AG04449 (cell line): ENCODE results near the gene RCAN2.

ENCODE experiments used
- CTCF ChIA-PET: fragments of 350-600 bp; formaldehyde crosslinking; extraction: SDS; loops from one replicate; lab custom pipeline; 2021; ENCODE audit warnings: antibody characterized with exemption; lab: Yijun Ruan, JAX
- POLR2A ChIA-PET: fragments of 400-600, 350-600 bp; formaldehyde crosslinking; extraction: SDS; loops from one replicate; lab custom pipeline; 2020; ENCODE audit warnings: antibody characterized with exemption, inconsistent platforms; lab: Yijun Ruan, JAX
- DNase-seq: peaks from one replicate; pipeline ENCODE4 v3.0.0-alpha.2; 2010; ENCODE audit warnings: low read depth, low spot score
- H3K4me3 ChIP-seq: 2 replicates; pipeline ENCODE4 v1.5.1; 2011; ENCODE audit warnings: low read depth, mild to moderate bottlenecking, control low read depth, low read length
- CTCF ChIP-seq: IDR thresholded peaks from one replicate; pipeline ENCODE4 v1.5.1; 2011; ENCODE audit warnings: mild to moderate bottlenecking, moderate library complexity, low read length, control low read depth, inconsistent platforms; ENCODE audit not compliant: insufficient read depth; ENCODE audit errors: missing control alignments

Gene RCAN2

GRCh38 chr6:46312654-46313053 lies 178.6 kb downstream of the RCAN2 start:
- no peak for DNase-seq
- H3K4me3 ChIP-seq = no peak overlapping the region
- ChIA-PET POLR2A (no interaction called here), CTCF (no interaction called here)
- no peak for TF ChIP-seq CTCF

GRCh38 chr6:46310196-46310595 lies 181.1 kb downstream of the RCAN2 start:
- POLR2A ChIA-PET = no interaction called here
- no peak overlapping the region for H3K4me3 ChIP-seq
- DNase-seq = no peak
- CTCF ChIA-PET = no interaction called here
- no peak for TF ChIP-seq CTCF

- TF ChIP-seq CTCF = no peak
- POLR2A ChIA-PET = no interaction called here
- CTCF ChIA-PET = no interaction called here
Observed at GRCh38 chr6:46306431-46306830, 184.8 kb downstream of the RCAN2 start.

GRCh38 chr6:46305833-46306232 lies 185.4 kb downstream of the RCAN2 start:
- POLR2A ChIA-PET = no interaction called here
- CTCF ChIA-PET = no interaction called here

More at GRCh38 chr6:46306431-46306830, 184.8 kb downstream of the RCAN2 start:
- H3K4me3 ChIP-seq = no peak overlapping the region
- no peak for DNase-seq

GRCh38 chr6:46305236-46305635 lies 186.0 kb downstream of the RCAN2 start:
- ChIA-PET POLR2A (no interaction called here), CTCF (no interaction called here)
- no peak for TF ChIP-seq CTCF

More at GRCh38 chr6:46305833-46306232, 185.4 kb downstream of the RCAN2 start:
- no peak for DNase-seq
- no peak overlapping the region for H3K4me3 ChIP-seq
- no peak for TF ChIP-seq CTCF

GRCh38 chr6:46302816-46303215 lies 188.4 kb downstream of the RCAN2 start:
- DNase-seq = no peak
- TF ChIP-seq CTCF = no peak
- ChIA-PET POLR2A (no interaction called here), CTCF (no interaction called here)
- no peak overlapping the region for H3K4me3 ChIP-seq

More at GRCh38 chr6:46305236-46305635, 186.0 kb downstream of the RCAN2 start:
- no peak overlapping the region for H3K4me3 ChIP-seq
- DNase-seq = no peak

- CTCF ChIA-PET = no interaction called here
- POLR2A ChIA-PET = no interaction called here
- DNase-seq = no peak
- TF ChIP-seq CTCF = no peak
- no peak overlapping the region for H3K4me3 ChIP-seq
Observed at GRCh38 chr6:46302176-46302575, 189.1 kb downstream of the RCAN2 start.
